Tibial nerve (tissue), 4 donors: Measurements from ENCODE around the gene PDCD11.

Experiments used
- EP300 ChIP-seq, 2 donors: sonication (generic); formaldehyde crosslinking; IDR thresholded peaks; one replicate each; pipeline ENCODE4 v1.6.1; 2017; ENCODE audit warnings: antibody characterized with exemption in 2 of 2, mild to moderate bottlenecking in 1 of 2
- POLR2A ChIP-seq, 2 donors: fragments of 450-650 bp; IDR thresholded peaks; one replicate each; pipeline ENCODE4 v1.6.1; 2017; ENCODE audit warnings: antibody characterized with exemption in 2 of 2, mild to moderate bottlenecking in 2 of 2, moderate library complexity in 2 of 2
- TF ChIP-seq, protein P1 (sequence below), 5 experiments: fragments of 200-600 bp in 3 of 5; fragments of 450-650 bp in 2 of 5; sonication (generic) in 3 of 5; IDR thresholded peaks; one replicate each; pipeline ENCODE4 v1.5.1; 2016 to 2019; ENCODE audit warnings: antibody characterized with exemption in 5 of 5, mild to moderate bottlenecking in 3 of 5, moderate library complexity in 2 of 5

DNA sequence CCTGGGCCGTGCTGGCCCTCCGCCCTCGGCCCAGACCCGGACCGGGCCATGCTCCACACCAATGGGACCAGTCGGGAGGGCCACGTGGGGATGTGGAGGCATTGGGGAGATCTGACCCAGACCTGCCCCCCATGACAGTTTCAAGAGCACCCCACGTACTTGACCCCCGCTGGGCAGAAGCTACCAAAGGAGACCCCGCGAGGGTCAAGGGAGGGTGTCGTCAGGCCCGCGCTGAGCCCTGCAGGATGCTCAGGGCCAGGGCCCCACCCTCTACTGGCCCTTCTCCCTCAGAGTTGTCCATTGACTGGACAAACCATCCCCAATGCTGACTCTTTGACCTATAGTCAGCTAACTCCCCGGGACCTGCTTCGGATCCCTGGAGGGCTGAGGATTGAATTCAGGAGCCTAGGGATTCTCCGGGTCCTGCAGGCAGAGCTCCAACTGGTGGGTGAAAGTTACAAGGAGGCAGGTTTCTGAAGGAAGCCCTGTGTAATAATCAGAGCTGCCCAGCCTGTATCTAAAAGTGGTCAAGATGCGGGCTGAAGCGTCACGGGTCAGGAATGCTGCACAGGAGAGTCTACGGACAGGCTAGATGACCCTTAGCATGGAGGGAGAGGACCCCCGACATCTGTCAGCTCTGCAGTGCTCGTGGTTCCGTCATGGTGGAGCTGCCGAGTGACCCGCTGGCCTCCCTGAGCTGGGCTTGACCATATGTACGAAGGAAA lies 56.2 kb downstream of the PDCD11 start:
- TF ChIP-seq, protein P1, sequence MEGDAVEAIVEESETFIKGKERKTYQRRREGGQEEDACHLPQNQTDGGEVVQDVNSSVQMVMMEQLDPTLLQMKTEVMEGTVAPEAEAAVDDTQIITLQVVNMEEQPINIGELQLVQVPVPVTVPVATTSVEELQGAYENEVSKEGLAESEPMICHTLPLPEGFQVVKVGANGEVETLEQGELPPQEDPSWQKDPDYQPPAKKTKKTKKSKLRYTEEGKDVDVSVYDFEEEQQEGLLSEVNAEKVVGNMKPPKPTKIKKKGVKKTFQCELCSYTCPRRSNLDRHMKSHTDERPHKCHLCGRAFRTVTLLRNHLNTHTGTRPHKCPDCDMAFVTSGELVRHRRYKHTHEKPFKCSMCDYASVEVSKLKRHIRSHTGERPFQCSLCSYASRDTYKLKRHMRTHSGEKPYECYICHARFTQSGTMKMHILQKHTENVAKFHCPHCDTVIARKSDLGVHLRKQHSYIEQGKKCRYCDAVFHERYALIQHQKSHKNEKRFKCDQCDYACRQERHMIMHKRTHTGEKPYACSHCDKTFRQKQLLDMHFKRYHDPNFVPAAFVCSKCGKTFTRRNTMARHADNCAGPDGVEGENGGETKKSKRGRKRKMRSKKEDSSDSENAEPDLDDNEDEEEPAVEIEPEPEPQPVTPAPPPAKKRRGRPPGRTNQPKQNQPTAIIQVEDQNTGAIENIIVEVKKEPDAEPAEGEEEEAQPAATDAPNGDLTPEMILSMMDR (IDR thresholded peaks at IDR 0.05), result no peak
- TF ChIP-seq POLR2A (IDR thresholded peaks at IDR 0.05) (no peak), EP300 (IDR thresholded peaks at IDR 0.05) (no peak)
